Ascending aorta (tissue), 2 donors: Measurements from ENCODE around the gene TNFSF10. TPM values are rescaled to one million over a fixed set of nuclear protein-coding genes. Genes with fewer than 3 reads are reported as not detected.
A peak's percentile ranks its signal among the peaks of the same experiment; 100 is the strongest.
"Not testable (repeated sequence)": the region's sequence is repeated elsewhere in the genome, so short reads cannot be mapped to it uniquely, and the experiment has no call there.

ENCODE experiments used
- DNase-seq, 2 donors: peaks; one replicate each; pipeline ENCODE4 v3.0.0-alpha.2; 2019; ENCODE audit warnings: low spot score in 2 of 2
- H3K27ac ChIP-seq, 2 donors: fragments of 200-600 bp; sonication (generic); one replicate each; pipeline ENCODE4 v1.5.1; 2016 to 2017; ENCODE audit warnings: mild to moderate bottlenecking in 1 of 2
- H3K27me3 ChIP-seq: fragments of 200-600 bp; sonication (generic); one replicate; pipeline ENCODE4 v1.5.1; 2017
- H3K36me3 ChIP-seq, 2 donors: fragments of 200-600 bp; sonication (generic); one replicate each; pipeline ENCODE4 v1.5.1; 2016
- H3K4me1 ChIP-seq, 2 donors: fragments of 200-600 bp; sonication (generic); one replicate each; pipeline ENCODE4 v1.5.1; 2016 to 2017; ENCODE audit warnings: mild to moderate bottlenecking in 1 of 2
- H3K4me3 ChIP-seq, 2 donors: fragments of 200-600 bp; sonication (generic); one replicate each; pipeline ENCODE4 v1.5.1; 2016 to 2017; ENCODE audit warnings: mild to moderate bottlenecking in 1 of 2
- H3K9me3 ChIP-seq, 2 donors: fragments of 200-600 bp; sonication (generic); one replicate each; pipeline ENCODE4 v1.5.1; 2016
- CTCF ChIP-seq, 3 experiments: fragments of 200-600 bp in 2 of 3; fragments of 450-650 bp in 1 of 3; sonication (generic) in 2 of 3; IDR thresholded peaks; one replicate each; pipeline ENCODE4 v1.5.1; 2016 to 2019; ENCODE audit warnings: antibody characterized with exemption in 3 of 3, mild to moderate bottlenecking in 1 of 3, moderate library complexity in 1 of 3
- intact Hi-C: fragments of 100-400 bp; cut with DNase I; formaldehyde crosslinking; loops from one replicate; pipeline ENCODE4 v1.15.1; 2023
- total RNA-seq: library from RNA; depleted of rRNA; stranded (reverse); fragments of >200 nt; gene quantifications from one replicate; pipeline ENCODE4 v1.1.0, GENCODE V29; 2016

Gene TNFSF10
- total RNA-seq, result 89.8 TPM

GRCh38 chr3:172522871-172523818, at the start of gene TNFSF10:
TNFSF10 (minus strand) TSS chr3:172523430; CDS start chr3:172523384, 46 bp downstream.
- Histone ChIP-seq H3K4me1 (no peaks in the 10 kb centered on the region), H3K27ac (peak within 1 kb of the TSS in 1 of 2 donors; percentile 37), H3K9me3 (no peaks in the 10 kb centered on the region), H3K27me3 (no peaks in the 10 kb centered on the region), H3K36me3 (no peaks in the 10 kb centered on the region), H3K4me3 (peak within 1 kb of the TSS; percentile 41 to 60)
- intact Hi-C loops, result no loop called here
- DNase-seq, result peak; percentile 28 to 79
- no peak for TF ChIP-seq CTCF (IDR thresholded peaks at IDR 0.05)

GRCh38 chr3:172569128-172570008, 46.1 kb upstream of the TNFSF10 start:
- Histone ChIP-seq H3K4me3 (no peak overlapping the region), H3K27ac (no peak overlapping the region), H3K4me1 (no peaks in the 10 kb centered on the region), H3K9me3 (peaks cover 3 to 9% of the 10 kb centered on the region in 2 donors), H3K27me3 (no peaks in the 10 kb centered on the region), H3K36me3 (no peaks in the 10 kb centered on the region)
- intact Hi-C loops, result no loop called here
- no peak for TF ChIP-seq CTCF (IDR thresholded peaks at IDR 0.05)
- no peak for DNase-seq

GRCh38 chr3:172568701-172569100, 45.5 kb upstream of the TNFSF10 start:
- H3K36me3 ChIP-seq, result no peaks in the 10 kb centered on the region
- intact Hi-C loops, result no loop called here
- no peak overlapping the region for H3K4me3 ChIP-seq
- no peak for TF ChIP-seq CTCF (IDR thresholded peaks at IDR 0.05)
- DNase-seq, result no peak
- peaks cover 0 to 2% of the 10 kb centered on the region in 2 donors for H3K4me1 ChIP-seq
- peaks cover 3 to 9% of the 10 kb centered on the region in 2 donors for H3K9me3 ChIP-seq
- no peaks in the 10 kb centered on the region for H3K27me3 ChIP-seq
- no peak overlapping the region for H3K27ac ChIP-seq

- H3K27me3 ChIP-seq, H3K4me1 ChIP-seq, H3K27ac ChIP-seq, H3K36me3 ChIP-seq, H3K4me3 ChIP-seq, intact Hi-C loops, H3K9me3 ChIP-seq, DNase-seq: not testable (repeated sequence)
These were observed 43.6 kb upstream of the TNFSF10 start for GRCh38 chr3:172566785-172567184.

- no peaks in the 10 kb centered on the region for H3K27me3 ChIP-seq
- peaks cover 7 to 9% of the 10 kb centered on the region in 2 donors for H3K4me1 ChIP-seq
- no peaks in the 10 kb centered on the region for H3K9me3 ChIP-seq
- TF ChIP-seq CTCF (IDR thresholded peaks at IDR 0.05), result no peak
- no peak overlapping the region for H3K27ac ChIP-seq
- intact Hi-C loops, result no loop called here
- H3K4me3 ChIP-seq, result no peak overlapping the region
- no peak for DNase-seq
- no peaks in the 10 kb centered on the region for H3K36me3 ChIP-seq
These were observed 41.3 kb upstream of the TNFSF10 start for GRCh38 chr3:172564499-172564898.
